Measurements from ENCODE around the gene KANSL1L. TPM values are rescaled to one million over a fixed set of nuclear protein-coding genes. Genes with fewer than 3 reads are reported as not detected.

The KANSL1L gene
- total RNA-seq, 4 donors from 2014 or later = 20.6 to 36.0 (median 27.7) TPM

DNA sequence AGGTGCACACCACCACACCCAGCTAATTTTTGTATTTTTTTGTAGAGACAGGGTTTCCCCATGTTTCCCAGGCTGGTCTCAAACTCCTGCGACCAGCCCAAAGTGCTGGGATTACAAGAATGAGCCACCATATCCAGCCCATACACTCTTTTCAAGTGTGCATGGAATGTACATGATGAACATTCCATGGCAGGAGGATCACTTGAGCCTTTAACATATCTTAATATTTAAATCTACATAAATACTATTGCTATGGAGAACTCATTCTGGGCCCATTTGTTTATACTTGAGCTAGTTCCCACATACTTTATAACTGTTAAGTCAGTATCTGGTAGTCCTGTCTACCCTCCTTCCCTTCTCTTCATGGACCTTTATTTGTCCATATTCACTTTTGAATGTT lies 120.3 kb downstream of the KANSL1L start:
- no peak overlapping the region for H3K4me3 ChIP-seq (ENCODE audit: low read depth, poor library complexity, severe bottlenecking)
- no peak for TF ChIP-seq POLR2A (IDR thresholded peaks at IDR 0.05)
- TF ChIP-seq CTCF (IDR thresholded peaks at IDR 0.05) = no peak
- WGBS, 2 donors = 96 to 100% methylated on average over 1 of the region's 1 CpG
- intact Hi-C loops (cut with DNase I; ENCODE audit: low total_unique reads) = no loop called here
- no peak for DNase-seq (ENCODE audit: low spot score in 2 of 2)

DNA sequence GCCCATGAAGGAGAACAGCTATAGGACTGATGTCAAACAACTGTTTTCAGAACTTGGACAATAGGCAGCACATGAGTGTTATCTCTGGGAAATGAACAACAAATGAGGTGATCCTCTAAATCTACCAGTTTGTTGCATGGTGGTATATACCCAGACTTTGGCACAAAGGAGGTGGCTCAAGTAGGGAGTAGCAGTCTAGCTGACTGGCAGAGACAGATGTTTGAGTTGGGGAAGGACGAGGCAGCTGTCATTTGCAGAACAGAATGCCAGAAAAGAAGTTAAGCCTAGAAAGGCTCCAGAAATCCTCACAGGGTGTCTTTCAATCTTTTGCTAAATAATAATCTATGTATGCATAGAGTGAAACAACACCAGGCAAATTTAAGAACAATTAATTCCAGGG lies 121.4 kb downstream of the KANSL1L start:
- no peak overlapping the region for H3K4me3 ChIP-seq (ENCODE audit: low read depth, poor library complexity, severe bottlenecking)
- TF ChIP-seq CTCF (IDR thresholded peaks at IDR 0.05) (no peak), POLR2A (IDR thresholded peaks at IDR 0.05) (no peak)
- 88 to 100% methylated on average over 1 of the region's 1 CpG for WGBS, 2 donors
- DNase-seq (ENCODE audit: low spot score in 2 of 2) = no peak
- intact Hi-C loops (cut with DNase I; ENCODE audit: low total_unique reads) = no loop called here

DNA sequence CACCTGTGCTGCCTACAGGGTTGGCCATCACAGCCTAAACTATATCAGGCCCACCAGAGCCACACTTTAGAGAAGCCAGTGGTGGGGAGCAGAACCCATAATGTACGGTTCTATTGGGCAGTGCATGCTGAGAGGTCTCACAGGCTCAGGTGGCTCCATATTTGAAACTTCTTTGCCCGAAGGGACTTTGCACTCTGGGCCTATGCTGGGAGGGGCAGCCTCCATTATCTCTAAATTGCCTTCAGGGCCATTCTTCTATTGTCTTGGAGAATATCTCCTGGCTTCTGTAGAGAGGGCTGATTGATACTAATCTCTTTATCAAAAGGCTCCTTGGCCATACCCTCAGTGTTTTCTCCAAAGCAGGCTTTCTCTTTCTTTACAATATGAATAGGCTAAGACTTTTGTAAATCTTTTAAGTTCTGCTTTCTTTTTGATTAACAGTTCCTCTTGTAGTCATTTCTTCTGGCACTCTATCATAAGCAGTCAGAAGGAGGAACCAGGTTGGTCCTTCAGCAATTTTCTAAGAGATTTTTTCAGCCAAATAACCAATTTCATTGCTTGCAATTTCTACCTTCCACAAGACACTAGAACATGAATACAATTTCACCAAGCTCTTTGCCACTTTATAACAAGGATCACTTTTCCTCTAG lies 124.2 kb downstream of the KANSL1L start:
- DNase-seq (ENCODE audit: low spot score in 2 of 2) = no peak
- 97 to 100% methylated on average over 2 of the region's 2 CpGs for WGBS, 2 donors
- TF ChIP-seq POLR2A (IDR thresholded peaks at IDR 0.05) = no peak
- no peak for TF ChIP-seq CTCF (IDR thresholded peaks at IDR 0.05)
- intact Hi-C loops (cut with DNase I; ENCODE audit: low total_unique reads) = no loop called here
- H3K4me3 ChIP-seq (ENCODE audit: low read depth, poor library complexity, severe bottlenecking) = no peak overlapping the region

DNA sequence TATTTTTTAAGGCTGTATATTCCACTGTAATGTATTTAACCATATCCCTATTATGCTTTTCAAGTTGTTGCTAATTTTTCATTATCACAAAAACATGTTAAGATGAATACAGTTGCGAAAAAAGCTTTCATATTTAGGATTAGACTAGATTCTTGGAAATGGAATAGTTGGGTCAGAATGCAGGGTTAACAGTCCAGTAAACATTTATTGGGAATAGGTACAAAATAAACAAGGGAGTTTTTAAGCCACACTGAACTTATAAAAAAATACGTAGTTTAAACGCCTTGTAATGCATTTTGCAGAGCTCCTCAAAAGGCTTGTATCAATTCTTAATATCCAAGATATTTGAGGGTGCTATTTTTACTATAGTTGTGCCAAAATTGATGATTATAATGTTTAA lies 133.1 kb downstream of the KANSL1L start:
- no peak for TF ChIP-seq POLR2A (IDR thresholded peaks at IDR 0.05)
- TF ChIP-seq CTCF (IDR thresholded peaks at IDR 0.05) = no peak
- 91 to 97% methylated on average over 3 of the region's 3 CpGs for WGBS, 2 donors
- intact Hi-C loops (cut with DNase I; ENCODE audit: low total_unique reads) = no loop called here
- H3K4me3 ChIP-seq (ENCODE audit: low read depth, poor library complexity, severe bottlenecking) = no peak overlapping the region
- DNase-seq (ENCODE audit: low spot score in 2 of 2) = no peak

DNA sequence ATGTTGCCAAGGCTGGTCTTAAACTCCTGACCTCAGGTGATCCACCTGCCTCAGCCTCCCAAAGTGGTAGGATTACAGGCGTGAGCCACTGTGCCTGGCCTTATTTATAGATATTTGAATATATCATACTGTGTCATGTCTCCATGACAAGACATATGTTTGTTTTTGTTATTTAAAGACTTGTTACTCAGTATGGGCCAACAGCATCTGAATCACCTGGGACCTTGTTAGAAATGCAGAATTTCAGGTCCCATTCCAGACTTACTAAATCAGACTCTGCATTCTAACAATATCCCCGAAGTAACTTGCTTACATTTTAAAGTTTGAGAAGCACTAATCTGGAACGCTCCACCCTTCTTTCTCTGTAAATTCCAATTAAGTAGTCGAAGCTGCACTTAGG lies 135.5 kb downstream of the KANSL1L start:
- intact Hi-C loops (cut with DNase I; ENCODE audit: low total_unique reads) = no loop called here
- H3K4me3 ChIP-seq (ENCODE audit: low read depth, poor library complexity, severe bottlenecking) = no peak overlapping the region
- TF ChIP-seq CTCF (IDR thresholded peaks at IDR 0.05) (no peak), POLR2A (IDR thresholded peaks at IDR 0.05) (no peak)
- 93 to 99% methylated on average over 4 of the region's 4 CpGs for WGBS, 2 donors
- no peak for DNase-seq (ENCODE audit: low spot score in 2 of 2)

- 83 to 88% methylated on average over 2 of the region's 2 CpGs for WGBS, 2 donors
- TF ChIP-seq POLR2A (IDR thresholded peaks at IDR 0.05) (no peak), CTCF (IDR thresholded peaks at IDR 0.05) (no peak)
- intact Hi-C loops (cut with DNase I; ENCODE audit: low total_unique reads) = no loop called here
- H3K4me3 ChIP-seq (ENCODE audit: low read depth, poor library complexity, severe bottlenecking) = no peak overlapping the region
- no peak for DNase-seq (ENCODE audit: low spot score in 2 of 2)
These were observed 137.0 kb downstream of the KANSL1L start for GRCh38 chr2:210034087-210034683.
